Prostate gland (tissue), 2 donors: ENCODE measurements around the gene PEF1.

Experiments
- CTCF ChIP-seq, 4 experiments: fragments of 200-600 bp in 2 of 4; fragments of 450-650 bp in 2 of 4; sonication (generic) in 2 of 4; IDR thresholded peaks; 1 replicate in 3 of 4; 2 replicates in 1 of 4; pipeline ENCODE4 v1.5.1; 2016 to 2019; ENCODE audit warnings: antibody characterized with exemption in 4 of 4, mild to moderate bottlenecking in 2 of 4, moderate library complexity in 2 of 4
- POLR2A ChIP-seq: fragments of 450-650 bp; IDR thresholded peaks from one replicate; pipeline ENCODE4 v1.6.1; 2016; ENCODE audit warnings: antibody characterized with exemption, mild to moderate bottlenecking
- POLR2AphosphoS5 ChIP-seq: sonication (generic); formaldehyde crosslinking; IDR thresholded peaks from one replicate; pipeline ENCODE4 v1.6.1; 2017; ENCODE audit warnings: antibody characterized with exemption

GRCh38 chr1:31624309-31624708 is 20.4 kb downstream of the PEF1 start:
- TF ChIP-seq POLR2A: no peak
- TF ChIP-seq CTCF (IDR thresholded peaks at IDR 0.05): no peak
- TF ChIP-seq POLR2AphosphoS5: no peak
